KOPT-K1 (cell line): Measurements from ENCODE around the gene SIL1.
"Not testable (repeated sequence)": the region's sequence is repeated elsewhere in the genome, so short reads cannot be mapped to it uniquely, and the experiment has no call there.

Experiments
- H3K27ac ChIP-seq: fragments of 200-600 bp; sonication (generic); 2 replicates; pipeline ENCODE4 v1.5.1; 2016; ENCODE audit warnings: antibody characterized with exemption, mild to moderate bottlenecking, low read depth, low read length; ENCODE audit not compliant: poor library complexity, severe bottlenecking
- H3K36me3 ChIP-seq: fragments of 200-600 bp; sonication (generic); 2 replicates; pipeline ENCODE4 v1.5.1; 2017; ENCODE audit warnings: antibody characterized with exemption, mild to moderate bottlenecking, low read length, moderate library complexity; ENCODE audit not compliant: insufficient read depth
- H3K9me3 ChIP-seq: fragments of 200-600 bp; sonication (generic); 2 replicates; pipeline ENCODE4 v1.5.1; 2017; ENCODE audit warnings: antibody characterized with exemption, low read length, mild to moderate bottlenecking; ENCODE audit not compliant: insufficient read depth, poor library complexity, severe bottlenecking

The SIL1 gene

GRCh38 chr5:139171779-139172404, 26.3 kb downstream of the SIL1 start:
- Histone ChIP-seq H3K9me3 (peaks cover 19% of the 10 kb centered on the region), H3K27ac (no peak overlapping the region), H3K36me3 (no peaks in the 10 kb centered on the region)

DNA sequence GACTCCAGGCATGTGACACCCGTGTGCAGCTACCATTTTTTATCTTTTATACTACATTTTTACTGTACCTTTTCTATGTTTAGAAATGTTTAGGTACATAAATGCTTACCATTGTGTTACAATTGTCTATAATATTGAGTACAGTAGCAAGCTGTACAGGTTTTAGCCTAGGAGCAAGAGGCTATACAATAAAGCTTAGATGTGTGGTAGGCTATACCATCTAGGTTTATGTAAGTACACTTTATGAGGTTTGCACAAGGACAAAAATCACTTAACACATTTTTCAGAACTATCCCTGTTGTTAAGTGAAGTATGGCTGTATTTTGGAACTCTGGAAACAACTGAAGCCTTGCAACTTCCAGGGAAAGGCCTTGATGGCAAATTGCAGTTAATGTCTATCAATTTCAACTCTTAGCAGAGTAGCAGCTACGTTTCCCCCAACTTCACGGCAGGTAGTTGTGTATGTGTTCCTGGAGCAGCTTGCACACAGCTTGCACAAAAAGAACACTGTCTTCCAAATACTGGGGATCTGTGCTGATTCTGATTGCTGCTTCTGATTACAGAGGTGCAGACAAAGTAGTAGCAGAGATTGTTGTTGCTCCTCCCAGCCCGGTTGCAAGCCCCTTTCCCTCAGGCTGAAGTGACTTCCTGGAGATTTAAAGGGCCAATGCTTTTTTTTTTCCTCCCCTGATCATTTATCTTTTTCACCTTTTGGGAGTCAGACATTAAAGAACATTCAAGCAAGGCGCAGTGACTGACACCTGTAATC, 30.0 kb downstream of the SIL1 start:
- H3K36me3 ChIP-seq, result no peaks in the 10 kb centered on the region

GRCh38 chr5:139167533-139167932, 30.6 kb downstream of the SIL1 start:
- H3K27ac ChIP-seq, result no peak overlapping the region
- no peaks in the 10 kb centered on the region for H3K36me3 ChIP-seq
- H3K9me3 ChIP-seq, result peaks cover 11% of the 10 kb centered on the region

More for the DNA sequence above, 30.0 kb downstream of the SIL1 start:
- Histone ChIP-seq H3K27ac (peak overlapping the region; percentile 17), H3K9me3 (peaks cover 17% of the 10 kb centered on the region)

- Histone ChIP-seq H3K9me3 (peaks cover 6% of the 10 kb centered on the region), H3K36me3 (no peaks in the 10 kb centered on the region), H3K27ac (no peak overlapping the region)
Measured at GRCh38 chr5:139167063-139167462, 31.1 kb downstream of the SIL1 start.

DNA sequence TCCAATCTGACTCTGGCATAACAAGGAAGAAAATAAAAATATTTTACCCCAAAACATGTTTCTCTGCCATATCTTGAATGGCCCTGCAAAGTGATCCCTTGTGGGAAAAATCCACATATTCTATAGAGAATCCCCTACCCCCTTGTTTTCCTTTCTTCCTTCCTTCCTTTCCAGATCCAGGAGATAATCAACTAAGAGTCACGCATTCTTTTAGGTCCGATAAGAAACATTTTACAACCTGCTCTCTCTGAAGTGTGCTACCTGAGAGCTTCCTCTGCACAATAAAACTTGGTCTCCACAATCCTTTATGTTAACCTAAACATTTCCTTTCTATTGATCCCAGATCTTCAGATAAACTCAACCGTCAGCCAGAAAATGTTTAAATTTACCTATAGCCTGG, 33.3 kb downstream of the SIL1 start:
- H3K27ac ChIP-seq, H3K9me3 ChIP-seq, H3K36me3 ChIP-seq: not testable (repeated sequence)

- no peaks in the 10 kb centered on the region for H3K36me3 ChIP-seq
- no peaks in the 10 kb centered on the region for H3K9me3 ChIP-seq
- H3K27ac ChIP-seq, result no peak overlapping the region
Measured at GRCh38 chr5:139164020-139164419, 34.1 kb downstream of the SIL1 start.

DNA sequence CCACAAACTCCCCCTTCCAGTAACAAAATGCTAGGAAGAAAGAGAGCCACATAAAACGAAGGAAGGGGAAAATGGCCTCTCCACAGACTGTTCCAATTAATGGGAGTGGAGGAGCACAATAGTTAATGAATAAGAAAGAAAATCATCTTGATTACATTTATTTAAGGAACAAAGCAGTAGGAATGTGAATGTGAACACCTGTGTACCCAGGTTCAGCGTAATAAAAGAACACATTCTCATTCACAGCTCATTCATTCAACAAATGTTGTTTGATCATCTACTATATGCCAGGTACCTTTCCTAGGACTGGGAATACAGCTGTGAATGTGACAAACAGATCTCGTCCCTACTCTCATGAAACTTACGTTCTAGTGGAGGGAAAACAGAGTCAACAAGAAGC, 35.7 kb downstream of the SIL1 start:
- H3K9me3 ChIP-seq, result no peaks in the 10 kb centered on the region
- no peak overlapping the region for H3K27ac ChIP-seq
- no peaks in the 10 kb centered on the region for H3K36me3 ChIP-seq

GRCh38 chr5:139158791-139159190, 39.4 kb downstream of the SIL1 start:
- no peaks in the 10 kb centered on the region for H3K9me3 ChIP-seq
- H3K27ac ChIP-seq, result no peak overlapping the region
- no peaks in the 10 kb centered on the region for H3K36me3 ChIP-seq

DNA sequence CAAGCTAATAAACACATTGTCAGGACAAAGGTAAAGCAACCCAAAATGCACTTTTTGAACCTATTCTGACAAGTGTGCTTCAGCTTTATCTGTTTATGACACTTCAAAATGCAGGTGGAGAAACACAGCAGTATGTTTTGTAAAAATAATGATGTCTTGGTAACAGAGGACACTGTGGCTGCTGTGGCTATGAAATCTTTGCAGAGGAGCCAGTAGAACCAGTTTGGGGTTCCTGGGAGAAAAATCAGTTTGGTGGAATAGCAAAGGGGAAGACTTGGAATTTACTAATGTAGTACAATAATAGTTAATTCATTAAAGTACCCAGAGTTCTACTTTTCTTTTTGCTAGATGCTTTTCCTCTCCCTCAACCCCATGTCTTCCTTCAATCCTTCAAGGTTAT, 40.6 kb downstream of the SIL1 start:
- no peaks in the 10 kb centered on the region for H3K9me3 ChIP-seq
- no peak overlapping the region for H3K27ac ChIP-seq
- no peaks in the 10 kb centered on the region for H3K36me3 ChIP-seq

DNA sequence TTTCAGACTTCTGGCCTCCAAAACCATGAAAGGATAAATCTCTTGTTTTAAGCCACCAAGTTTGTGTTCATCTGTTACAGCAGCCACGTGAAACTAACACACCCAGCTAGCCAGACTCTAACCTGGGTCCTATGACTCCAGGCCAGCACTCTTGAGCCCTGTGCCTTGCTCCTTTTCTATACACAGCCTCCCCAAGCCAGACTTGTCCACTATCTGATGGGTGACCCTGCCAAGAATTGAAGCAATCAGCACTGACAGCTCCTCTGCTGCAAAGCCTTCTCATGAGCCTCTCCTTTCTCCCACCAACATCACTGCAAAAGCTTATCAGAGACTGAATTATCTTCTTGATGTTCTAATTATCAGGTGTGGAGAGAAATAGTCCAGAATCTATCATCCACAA, 41.4 kb downstream of the SIL1 start:
- no peaks in the 10 kb centered on the region for H3K36me3 ChIP-seq
- no peak overlapping the region for H3K27ac ChIP-seq
- H3K9me3 ChIP-seq, result no peaks in the 10 kb centered on the region

- Histone ChIP-seq H3K27ac (no peak overlapping the region), H3K9me3 (no peaks in the 10 kb centered on the region)
Measured at GRCh38 chr5:139155333-139155732, 42.8 kb downstream of the SIL1 start.

DNA sequence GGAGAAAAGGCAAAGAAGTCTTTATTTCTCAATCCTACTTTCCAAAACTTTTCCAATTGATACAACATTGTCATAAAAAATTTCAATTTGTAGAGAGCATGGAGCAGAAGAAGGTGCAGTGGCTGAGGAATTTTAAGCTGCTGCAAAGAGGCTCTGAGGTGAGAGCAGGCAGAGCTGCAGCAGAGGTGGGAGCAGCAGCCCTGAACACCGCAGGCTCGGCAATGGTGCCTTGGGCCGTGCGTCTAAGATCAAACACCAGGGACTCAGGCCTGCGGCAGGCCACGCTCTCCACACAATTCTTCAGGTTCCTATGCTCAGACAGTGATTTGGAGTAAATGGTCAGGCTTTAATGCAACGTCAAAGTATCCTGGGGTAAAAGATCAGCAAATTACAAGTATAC, 46.3 kb downstream of the SIL1 start:
- no peak overlapping the region for H3K27ac ChIP-seq
- H3K9me3 ChIP-seq, result no peaks in the 10 kb centered on the region
- H3K36me3 ChIP-seq, result no peaks in the 10 kb centered on the region

More at GRCh38 chr5:139155333-139155732, 42.8 kb downstream of the SIL1 start:
- H3K36me3 ChIP-seq, result no peaks in the 10 kb centered on the region

- Histone ChIP-seq H3K27ac (no peak overlapping the region), H3K9me3 (no peaks in the 10 kb centered on the region), H3K36me3 (no peaks in the 10 kb centered on the region)
Measured at GRCh38 chr5:139150367-139150999, 47.7 kb downstream of the SIL1 start.

- H3K36me3 ChIP-seq, result no peaks in the 10 kb centered on the region
- no peaks in the 10 kb centered on the region for H3K9me3 ChIP-seq
- H3K27ac ChIP-seq, result no peak overlapping the region
Measured at GRCh38 chr5:139149477-139150199, 48.5 kb downstream of the SIL1 start.

DNA sequence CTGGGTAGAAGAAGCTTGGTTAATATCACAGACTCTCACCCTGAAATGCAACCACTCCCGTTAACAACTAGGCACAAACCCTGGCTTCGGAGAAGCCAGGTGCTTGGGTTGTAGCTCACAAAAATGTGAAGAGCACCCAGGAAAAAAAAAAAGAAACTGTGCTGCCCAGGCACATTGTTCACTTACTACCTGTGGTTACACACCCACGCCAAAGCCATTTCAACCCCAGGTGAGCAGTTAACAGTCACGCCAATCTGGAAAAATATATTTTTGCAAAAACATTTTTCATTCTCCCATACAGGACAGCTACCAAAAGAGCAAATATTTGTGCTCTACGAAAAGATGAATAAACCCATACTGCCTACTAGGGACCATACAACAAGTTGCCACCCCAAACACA, 49.2 kb downstream of the SIL1 start:
- no peaks in the 10 kb centered on the region for H3K9me3 ChIP-seq
- no peak overlapping the region for H3K27ac ChIP-seq

More for the DNA sequence above, 49.2 kb downstream of the SIL1 start:
- no peaks in the 10 kb centered on the region for H3K36me3 ChIP-seq
